OCI-LY3 (cell line): ENCODE measurements around the gene KL.

Experiments used
- H2AFZ ChIP-seq: fragments of 200-600, 300-600 bp; shearing (Covaris generic); 2 replicates; pipeline ENCODE4 v1.6.0; 2014; ENCODE audit warnings: antibody characterized with exemption, low read depth, low read length
- H3K27ac ChIP-seq: fragments of 200-600, 300-600 bp; sonication (generic); 2 replicates; pipeline ENCODE4 v1.5.1; 2014; ENCODE audit warnings: mild to moderate bottlenecking, low read length, moderate library complexity, mixed read lengths
- H3K27me3 ChIP-seq: fragments of 200-600, 300-600 bp; sonication (generic); 2 replicates; pipeline ENCODE4 v1.6.1; 2014; ENCODE audit warnings: low read depth, low read length, mixed read lengths
- H3K36me3 ChIP-seq: fragments of 200-600, 300-600 bp; sonication (generic); replicated peaks from 2 replicates; pipeline ENCODE3; 2014; ENCODE audit warnings: low read depth, low read length, mixed read lengths
- H3K4me1 ChIP-seq: fragments of 300-600, 200-600 bp; sonication (generic); 2 replicates; pipeline ENCODE4 v1.6.1; 2014; ENCODE audit warnings: low read length, mixed read lengths
- H3K4me2 ChIP-seq: fragments of 200-600, 300-600 bp; sonication (generic); 2 replicates; pipeline ENCODE4 v1.6.1; 2014; ENCODE audit warnings: low read length, mixed read lengths
- H3K4me3 ChIP-seq: fragments of 300-600, 200-600 bp; sonication (generic); 2 replicates; pipeline ENCODE4 v1.5.1; 2014; ENCODE audit warnings: antibody characterized with exemption, mild to moderate bottlenecking, low read length, moderate library complexity
- H3K79me2 ChIP-seq: fragments of 300-600, 200-600 bp; shearing (Covaris generic); 2 replicates; pipeline ENCODE4 v1.6.1; 2014; ENCODE audit warnings: mild to moderate bottlenecking, low read length, mixed read lengths
- H3K9ac ChIP-seq: fragments of 300-600, 200-600 bp; shearing (Covaris generic); 2 replicates; pipeline ENCODE4 v1.6.0; 2014; ENCODE audit warnings: mild to moderate bottlenecking, low read length, moderate library complexity
- H3K9me3 ChIP-seq: fragments of 200-600, 300-600 bp; shearing (Covaris generic); 2 replicates; pipeline ENCODE4 v1.6.1; 2014; ENCODE audit warnings: low read length, mixed read lengths; ENCODE audit not compliant: insufficient read depth
- H4K20me1 ChIP-seq: fragments of 200-600, 300-600 bp; sonication (generic); 2 replicates; pipeline ENCODE4 v1.6.1; 2016; ENCODE audit warnings: low read length, mixed read lengths; ENCODE audit not compliant: insufficient read depth
- CTCF ChIP-seq: fragments of 200-600, 300-600 bp; sonication (generic); IDR thresholded peaks from 2 replicates; pipeline ENCODE4 v1.5.1; 2014; ENCODE audit warnings: antibody characterized with exemption, low read length, low read depth
- EZH2phosphoT487 ChIP-seq: fragments of 200-600 bp; shearing (Covaris generic); IDR thresholded peaks from 2 replicates; pipeline ENCODE4 v1.6.1; 2018; ENCODE audit warnings: antibody characterized with exemption, mixed run types, low read depth

The KL gene

GRCh38 chr13:32978278-32978677 is 37.9 kb upstream of the KL start:
- H3K4me3 ChIP-seq = no peak overlapping the region
- H3K4me1 ChIP-seq = no peaks in the 10 kb centered on the region
- no peaks in the 10 kb centered on the region for H3K36me3 ChIP-seq
- H3K79me2 ChIP-seq = no peaks in the 10 kb centered on the region
- H3K27ac ChIP-seq = no peak overlapping the region
- no peak overlapping the region for H3K4me2 ChIP-seq
- H2AFZ ChIP-seq = no peak overlapping the region
- TF ChIP-seq CTCF (no peak), EZH2phosphoT487 (no peak)
- no peaks in the 10 kb centered on the region for H3K9me3 ChIP-seq
- no peaks in the 10 kb centered on the region for H3K27me3 ChIP-seq
- no peak overlapping the region for H3K9ac ChIP-seq
- H4K20me1 ChIP-seq = no peaks in the 10 kb centered on the region

DNA sequence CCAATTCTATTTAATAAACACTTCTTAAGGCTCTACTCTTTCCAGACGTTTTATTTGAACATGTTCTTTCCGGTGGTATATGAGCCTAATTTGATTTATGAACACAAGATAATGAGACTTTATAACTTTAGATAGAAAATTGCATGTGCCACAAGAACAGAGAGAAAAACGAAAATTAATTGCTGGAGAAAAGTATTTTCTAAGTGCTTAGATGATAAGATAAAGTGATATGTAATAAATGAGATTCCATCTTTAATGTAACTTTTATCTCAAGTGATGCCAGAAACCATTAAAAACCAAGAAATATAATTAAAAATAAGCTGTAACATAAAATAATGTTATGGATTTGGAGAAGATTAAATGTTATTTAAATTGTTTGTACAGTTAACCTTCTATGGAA is 33.2 kb upstream of the KL start:
- Histone ChIP-seq H3K27ac (no peak overlapping the region), H3K4me3 (no peak overlapping the region), H3K4me2 (no peak overlapping the region), H3K79me2 (no peaks in the 10 kb centered on the region), H3K36me3 (no peaks in the 10 kb centered on the region), H3K4me1 (peaks cover 9% of the 10 kb centered on the region), H3K9me3 (peaks cover 11% of the 10 kb centered on the region; the same call in 1 of the 2 replicates), H2AFZ (no peak overlapping the region), H3K27me3 (no peaks in the 10 kb centered on the region), H3K9ac (no peak overlapping the region), H4K20me1 (no peaks in the 10 kb centered on the region)
- no peak for TF ChIP-seq CTCF
- TF ChIP-seq EZH2phosphoT487 = no peak

- H3K9ac ChIP-seq = no peak overlapping the region
- H2AFZ ChIP-seq = peak overlapping the region; percentile 23; the same call in 1 of the 2 replicates
- peak overlapping the region; percentile 2; the same call in 1 of the 2 replicates for H3K4me2 ChIP-seq
- peaks cover 24% of the 10 kb centered on the region for H3K4me1 ChIP-seq
- no peaks in the 10 kb centered on the region for H3K36me3 ChIP-seq
- H4K20me1 ChIP-seq = no peaks in the 10 kb centered on the region
- H3K27ac ChIP-seq = no peak overlapping the region
- TF ChIP-seq CTCF = no peak
- H3K4me3 ChIP-seq = no peak overlapping the region
- no peaks in the 10 kb centered on the region for H3K27me3 ChIP-seq
- H3K9me3 ChIP-seq = peaks cover 11% of the 10 kb centered on the region; the same call in 1 of the 2 replicates
- H3K79me2 ChIP-seq = no peaks in the 10 kb centered on the region
Observed at GRCh38 chr13:32984857-32985626, 31.2 kb upstream of the KL start.

GRCh38 chr13:32986552-32986951 is 29.7 kb upstream of the KL start:
- peaks cover 11% of the 10 kb centered on the region; the same call in 1 of the 2 replicates for H3K9me3 ChIP-seq
- H3K4me1 ChIP-seq = peaks cover 24% of the 10 kb centered on the region
- H3K27ac ChIP-seq = no peak overlapping the region
- no peak overlapping the region for H2AFZ ChIP-seq
- no peaks in the 10 kb centered on the region for H3K79me2 ChIP-seq
- no peaks in the 10 kb centered on the region for H3K36me3 ChIP-seq
- TF ChIP-seq CTCF (no peak), EZH2phosphoT487 (no peak)
- H3K4me2 ChIP-seq = no peak overlapping the region
- H3K4me3 ChIP-seq = no peak overlapping the region
- H4K20me1 ChIP-seq = no peaks in the 10 kb centered on the region
- H3K9ac ChIP-seq = no peak overlapping the region
- no peaks in the 10 kb centered on the region for H3K27me3 ChIP-seq
